Osteoblast (primary cell): ENCODE measurements around the gene ZNF207. TPM values are rescaled to one million over a fixed set of nuclear protein-coding genes. Genes with fewer than 3 reads are reported as not detected.

Source experiments
- DNase-seq: peaks from one replicate; pipeline ENCODE4 v3.0.0; 2011; ENCODE audit warnings: low spot score, mixed read lengths; ENCODE audit not compliant: insufficient read length; ENCODE audit errors: missing footprints
- H2AFZ ChIP-seq: 2 replicates; pipeline ENCODE4 v1.6.0; 2011; ENCODE audit warnings: mild to moderate bottlenecking, low read length
- H3K27ac ChIP-seq: 2 replicates; pipeline ENCODE4 v1.5.1; 2011; ENCODE audit warnings: mild to moderate bottlenecking, low read depth, low read length, moderate library complexity
- H3K27me3 ChIP-seq: 2 replicates; pipeline ENCODE4 v1.6.0; 2012; ENCODE audit warnings: mild to moderate bottlenecking, control low read depth, inconsistent platforms, low read length, moderate library complexity; ENCODE audit not compliant: insufficient read depth
- H3K36me3 ChIP-seq: 2 replicates; pipeline ENCODE4 v1.5.1; 2011; ENCODE audit warnings: mild to moderate bottlenecking, low read length, control low read depth, moderate library complexity; ENCODE audit not compliant: insufficient read depth
- H3K4me1 ChIP-seq: 2 replicates; pipeline ENCODE4 v1.5.1; 2011; ENCODE audit warnings: mild to moderate bottlenecking, low read length, control low read depth, moderate library complexity; ENCODE audit not compliant: insufficient read depth
- H3K4me2 ChIP-seq: 2 replicates; pipeline ENCODE4 v1.6.0; 2011; ENCODE audit warnings: mild to moderate bottlenecking, low read length; ENCODE audit not compliant: insufficient read depth
- H3K4me3 ChIP-seq: fragments of 200-600 bp; sonication (generic); 3 replicates; pipeline ENCODE4 v1.5.1; 2012; ENCODE audit warnings: mild to moderate bottlenecking, low read length, inconsistent platforms; ENCODE audit not compliant: insufficient read depth
- H3K79me2 ChIP-seq: 2 replicates; pipeline ENCODE4 v1.6.0; 2012; ENCODE audit warnings: mild to moderate bottlenecking, low read length, control low read depth, inconsistent platforms; ENCODE audit not compliant: insufficient read depth
- H3K9me3 ChIP-seq: 2 replicates; pipeline ENCODE4 v1.5.1; 2011; ENCODE audit warnings: low read depth, low read length, control low read depth
- H4K20me1 ChIP-seq: 2 replicates; pipeline ENCODE4 v1.6.0; 2012; ENCODE audit warnings: mild to moderate bottlenecking, low read length, control low read depth; ENCODE audit not compliant: insufficient read depth
- total RNA-seq: library from RNA; depleted of rRNA; stranded (reverse); fragments of >200 nt; gene quantifications from 2 replicates; pipeline ENCODE4 v1.2.3, GENCODE V29; 2012
- TF ChIP-seq, protein P1 (sequence below): IDR thresholded peaks from 2 replicates; pipeline ENCODE4 v1.5.1; 2011; ENCODE audit warnings: mild to moderate bottlenecking, low read depth, low read length, moderate library complexity; ENCODE audit errors: extremely low read depth

The ZNF207 gene
- total RNA-seq, 1 donor = 131 TPM

DNA sequence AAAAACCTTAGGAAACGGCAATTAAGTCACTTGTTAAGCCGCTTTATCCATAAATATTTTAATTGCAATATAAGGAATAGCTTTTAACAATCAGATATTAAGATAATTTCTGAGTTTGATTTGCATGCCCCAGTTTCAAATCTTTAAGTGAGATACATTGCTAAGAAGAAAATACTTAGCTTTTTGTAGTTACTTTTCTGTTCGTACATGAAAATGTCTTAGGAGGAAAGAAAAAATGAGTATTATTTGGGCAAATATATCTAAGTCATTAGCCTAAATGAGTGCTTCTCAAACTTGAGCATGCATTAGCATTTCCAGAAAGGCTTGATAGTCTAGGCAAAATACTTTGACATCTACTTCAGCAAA lies 6.4 kb downstream of the ZNF207 start:
- Histone ChIP-seq H3K4me1 (peaks cover 25% of the 10 kb centered on the region), H3K27me3 (no peaks in the 10 kb centered on the region), H2AFZ (no peak overlapping the region), H3K9me3 (no peaks in the 10 kb centered on the region), H3K27ac (no peak overlapping the region), H4K20me1 (peaks cover 76% of the 10 kb centered on the region), H3K79me2 (peaks cover 97% of the 10 kb centered on the region), H3K4me3 (no peak overlapping the region), H3K4me2 (no peak overlapping the region), H3K36me3 (peaks cover 80% of the 10 kb centered on the region)
- DNase-seq = peak; percentile 58
- TF ChIP-seq, protein P1, sequence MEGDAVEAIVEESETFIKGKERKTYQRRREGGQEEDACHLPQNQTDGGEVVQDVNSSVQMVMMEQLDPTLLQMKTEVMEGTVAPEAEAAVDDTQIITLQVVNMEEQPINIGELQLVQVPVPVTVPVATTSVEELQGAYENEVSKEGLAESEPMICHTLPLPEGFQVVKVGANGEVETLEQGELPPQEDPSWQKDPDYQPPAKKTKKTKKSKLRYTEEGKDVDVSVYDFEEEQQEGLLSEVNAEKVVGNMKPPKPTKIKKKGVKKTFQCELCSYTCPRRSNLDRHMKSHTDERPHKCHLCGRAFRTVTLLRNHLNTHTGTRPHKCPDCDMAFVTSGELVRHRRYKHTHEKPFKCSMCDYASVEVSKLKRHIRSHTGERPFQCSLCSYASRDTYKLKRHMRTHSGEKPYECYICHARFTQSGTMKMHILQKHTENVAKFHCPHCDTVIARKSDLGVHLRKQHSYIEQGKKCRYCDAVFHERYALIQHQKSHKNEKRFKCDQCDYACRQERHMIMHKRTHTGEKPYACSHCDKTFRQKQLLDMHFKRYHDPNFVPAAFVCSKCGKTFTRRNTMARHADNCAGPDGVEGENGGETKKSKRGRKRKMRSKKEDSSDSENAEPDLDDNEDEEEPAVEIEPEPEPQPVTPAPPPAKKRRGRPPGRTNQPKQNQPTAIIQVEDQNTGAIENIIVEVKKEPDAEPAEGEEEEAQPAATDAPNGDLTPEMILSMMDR = no peak

DNA sequence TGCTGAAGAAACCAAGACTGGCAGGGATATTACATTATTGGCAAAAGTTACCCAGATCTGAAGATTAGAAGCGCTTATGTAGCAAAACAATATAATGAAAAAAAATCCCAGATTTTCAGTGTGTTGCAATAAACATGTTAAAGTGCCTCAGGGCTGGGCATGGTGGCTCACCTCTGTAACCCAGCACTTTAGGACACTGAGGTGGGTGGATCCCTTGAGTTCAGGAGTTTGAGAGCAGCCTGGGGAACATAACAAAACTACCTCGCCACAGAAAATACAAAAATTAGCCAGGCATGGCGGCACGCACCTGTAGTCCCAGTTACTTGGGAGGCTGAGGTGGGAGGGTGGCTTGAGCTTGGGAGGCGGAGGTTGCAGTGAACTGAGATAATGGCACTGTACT lies 6.8 kb downstream of the ZNF207 start:
- peaks cover 73% of the 10 kb centered on the region for H4K20me1 ChIP-seq
- H3K27me3 ChIP-seq = no peaks in the 10 kb centered on the region
- no peak overlapping the region for H3K4me2 ChIP-seq
- no peaks in the 10 kb centered on the region for H3K9me3 ChIP-seq
- no peak for DNase-seq
- peaks cover 25% of the 10 kb centered on the region for H3K4me1 ChIP-seq
- H3K79me2 ChIP-seq = peaks cover 97% of the 10 kb centered on the region
- TF ChIP-seq, protein P1 = no peak
- no peak overlapping the region for H3K4me3 ChIP-seq
- H3K27ac ChIP-seq = no peak overlapping the region
- H2AFZ ChIP-seq = no peak overlapping the region
- peaks cover 82% of the 10 kb centered on the region for H3K36me3 ChIP-seq

DNA sequence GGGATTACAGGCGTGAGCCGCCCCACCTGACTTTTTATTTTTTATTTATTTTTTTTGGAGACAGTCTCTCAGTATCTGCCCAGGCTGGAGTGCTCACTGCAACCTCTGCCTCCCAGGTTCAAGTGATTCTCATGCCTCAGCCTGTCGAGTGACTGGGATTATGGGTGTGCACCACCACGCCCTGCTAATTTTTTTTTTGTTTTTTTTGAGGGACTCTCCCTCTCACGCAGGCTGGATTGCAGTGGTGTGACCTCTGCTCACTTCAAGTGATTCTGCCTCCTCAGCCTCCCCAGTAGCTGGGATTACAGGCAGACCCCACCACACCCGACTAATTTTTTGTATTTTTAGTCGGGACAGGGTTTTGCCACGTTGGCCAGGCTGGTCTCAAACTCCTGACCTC lies 7.7 kb downstream of the ZNF207 start:
- Histone ChIP-seq H3K36me3 (peaks cover 86% of the 10 kb centered on the region), H3K4me1 (peaks cover 22% of the 10 kb centered on the region), H3K27me3 (no peaks in the 10 kb centered on the region), H3K27ac (no peak overlapping the region), H3K4me2 (no peak overlapping the region), H4K20me1 (peaks cover 73% of the 10 kb centered on the region), H3K9me3 (no peaks in the 10 kb centered on the region), H3K79me2 (peaks cover 97% of the 10 kb centered on the region), H2AFZ (no peak overlapping the region), H3K4me3 (no peak overlapping the region)
- no peak for DNase-seq
- TF ChIP-seq, protein P1 = no peak

DNA sequence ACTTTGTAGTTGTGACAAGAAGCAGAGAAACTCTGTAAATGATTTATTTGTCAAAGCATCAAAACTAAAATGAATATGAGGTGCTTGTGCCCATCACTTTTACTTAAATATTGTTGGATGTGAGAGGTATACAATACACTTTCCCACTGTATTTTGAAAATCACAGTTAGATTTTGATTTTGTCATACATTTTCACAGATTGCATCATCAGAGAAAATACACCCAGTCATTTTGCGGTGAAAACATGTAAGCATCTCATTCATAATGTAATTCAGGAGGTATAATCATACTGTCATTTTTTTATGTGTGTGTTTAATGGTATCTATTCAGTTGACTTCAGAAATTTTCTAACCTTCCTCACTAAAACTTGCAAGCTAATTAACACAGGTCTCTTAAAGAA lies 11.3 kb downstream of the ZNF207 start:
- Histone ChIP-seq H3K79me2 (peaks cover 93% of the 10 kb centered on the region), H2AFZ (no peak overlapping the region), H3K27me3 (no peaks in the 10 kb centered on the region), H3K9me3 (no peaks in the 10 kb centered on the region), H3K27ac (no peak overlapping the region), H3K4me3 (no peak overlapping the region), H3K4me1 (no peaks in the 10 kb centered on the region), H4K20me1 (peaks cover 63% of the 10 kb centered on the region), H3K4me2 (no peak overlapping the region), H3K36me3 (peaks cover 90% of the 10 kb centered on the region)
- TF ChIP-seq, protein P1 = no peak
- DNase-seq = no peak
